Keratinocyte (primary cell): Measurements from ENCODE around the gene TMED10. TPM values are rescaled to one million over a fixed set of nuclear protein-coding genes. Genes with fewer than 3 reads are reported as not detected.

ENCODE experiments used
- DNase-seq: peaks from one replicate; pipeline ENCODE4 v3.0.0-alpha.2; 2011; ENCODE audit warnings: low read depth, missing footprints, low spot score
- FAIRE-seq: peaks from 2 replicates; lab custom pipeline; 2011; peaks lifted over from hg19 to GRCh38; lab: Jason Lieb, UNC
- H2AFZ ChIP-seq: 2 replicates; pipeline ENCODE4 v1.6.0; 2012; ENCODE audit warnings: low read length, control low read depth, inconsistent platforms; ENCODE audit not compliant: control insufficient read depth
- H3K27ac ChIP-seq: 2 replicates; pipeline ENCODE4 v1.5.1; 2011; ENCODE audit warnings: low read length; ENCODE audit not compliant: control insufficient read depth, insufficient read depth
- H3K27me3 ChIP-seq: 3 replicates; pipeline ENCODE4 v1.6.0; 2011; ENCODE audit warnings: low read length; ENCODE audit not compliant: control insufficient read depth, insufficient read depth; ENCODE audit errors: extremely low read depth
- H3K36me3 ChIP-seq, 2 experiments: 2 replicates in 1 of 2; 3 replicates in 1 of 2; pipeline ENCODE4 v1.5.1; 2011; ENCODE audit warnings: low read length in 2 of 2, mild to moderate bottlenecking in 1 of 2; ENCODE audit not compliant: control insufficient read depth in 2 of 2, insufficient read depth in 2 of 2; ENCODE audit errors: extremely low read depth in 1 of 2
- H3K4me1 ChIP-seq: 3 replicates; pipeline ENCODE4 v1.5.1; 2011; ENCODE audit warnings: low read length; ENCODE audit not compliant: control insufficient read depth, insufficient read depth; ENCODE audit errors: extremely low read depth
- H3K4me2 ChIP-seq: 3 replicates; pipeline ENCODE4 v1.6.0; 2011; ENCODE audit warnings: low read depth, low read length; ENCODE audit not compliant: control insufficient read depth, insufficient read depth; ENCODE audit errors: extremely low read depth
- H3K4me3 ChIP-seq, 3 experiments: fragments of 200-600 bp in 1 of 3; sonication (generic) in 1 of 3; 2 replicates in 2 of 3; 3 replicates in 1 of 3; pipeline ENCODE4 v1.5.1; 2011 to 2016; ENCODE audit warnings: low read length in 3 of 3, mild to moderate bottlenecking in 3 of 3, control low read depth in 2 of 3, inconsistent platforms in 1 of 3, low read depth in 1 of 3, mixed read lengths in 1 of 3, mixed run types in 1 of 3, moderate library complexity in 1 of 3; ENCODE audit not compliant: control insufficient read depth in 2 of 3, insufficient read depth in 2 of 3; ENCODE audit errors: extremely low read depth in 1 of 3
- H3K79me2 ChIP-seq: 2 replicates; pipeline ENCODE4 v1.6.0; 2012; ENCODE audit warnings: low read length; ENCODE audit not compliant: control insufficient read depth, insufficient read depth
- H3K9ac ChIP-seq: 3 replicates; pipeline ENCODE4 v1.6.0; 2011; ENCODE audit warnings: low read length; ENCODE audit not compliant: control insufficient read depth, insufficient read depth; ENCODE audit errors: extremely low read depth
- H3K9me1 ChIP-seq: 3 replicates; pipeline ENCODE4 v1.6.0; 2011; ENCODE audit warnings: low read length; ENCODE audit not compliant: control insufficient read depth, insufficient read depth; ENCODE audit errors: extremely low read depth
- H3K9me3 ChIP-seq: 2 replicates; pipeline ENCODE4 v1.5.1; 2012; ENCODE audit warnings: low read depth, low read length; ENCODE audit not compliant: control insufficient read depth
- H4K20me1 ChIP-seq: 3 replicates; pipeline ENCODE4 v1.6.0; 2011; ENCODE audit warnings: low read length; ENCODE audit not compliant: control insufficient read depth, insufficient read depth; ENCODE audit errors: extremely low read depth
- CTCF ChIP-seq, 3 experiments: IDR thresholded peaks in 1 of 3; conservative IDR thresholded peaks in 1 of 3; optimal IDR thresholded peaks in 1 of 3; 2 replicates in 2 of 3; 3 replicates in 1 of 3; pipeline versions ENCODE3 to v1.5.1; 2011; ENCODE audit warnings: low read length in 3 of 3, mild to moderate bottlenecking in 3 of 3, moderate library complexity in 2 of 3, control low read depth in 1 of 3, inconsistent platforms in 1 of 3; ENCODE audit not compliant: insufficient read depth in 2 of 3; ENCODE audit errors: extremely low read depth in 1 of 3
- EZH2 ChIP-seq: IDR thresholded peaks from one replicate; pipeline ENCODE4 v1.6.1; 2012; ENCODE audit warnings: inconsistent platforms, mild to moderate bottlenecking, low read length, moderate library complexity
- dilution Hi-C: fragments of 300-500 bp; cut with MboI; formaldehyde crosslinking; loops from one replicate; pipeline ENCODE4 v1.7.0; 2020; ENCODE audit warnings: low sequenced_read_pairs; ENCODE audit not compliant: extremely low pct_ligation_motif_present
- polyA plus RNA-seq, 5 experiments: library from polyadenylated mRNA; depleted of rRNA in 3 of 5; stranded (reverse) in 3 of 5; stranded (forward) in 1 of 5; unstranded in 1 of 5; fragments of >200 nt; gene quantifications; 1 replicate in 1 of 5; 2 replicates in 3 of 5; 3 replicates in 1 of 5; pipeline versions ENCODE4 v1.2.1 to v1.2.3, GENCODE V29; 2011 to 2012; ENCODE audit warnings: missing spikeins in 2 of 5, low read depth in 1 of 5, low replicate concordance in 1 of 5

TMED10 gene
- polyA plus RNA-seq, 1 donor (not counting 4 experiments of a cell fraction or from before 2014, with no cell fraction given), result 428 TPM

- dilution Hi-C loops, result no loop called here
- no peak for TF ChIP-seq CTCF (optimal IDR thresholded peaks at IDR 0.05 in 1 of 3, IDR thresholded peaks at IDR 0.05 in 1 of 3, conservative IDR thresholded peaks at IDR 0.05 in 1 of 3; ENCODE audit: extremely low read depth in 1 of 3, insufficient read depth in 2 of 3, low read length in 3 of 3)
- no peak for TF ChIP-seq EZH2
- Histone ChIP-seq H3K9me1 (peaks cover 4% of the 10 kb centered on the region), H3K4me1 (peaks cover 13% of the 10 kb centered on the region), H3K9ac (peak overlapping the region; percentile 98), H2AFZ (peak overlapping the region; percentile 54), H3K4me2 (peak overlapping the region; percentile 79), H4K20me1 (peaks cover 8% of the 10 kb centered on the region), H3K27ac (peak overlapping the region; percentile 89), H3K9me3 (no peaks in the 10 kb centered on the region), H3K27me3 (no peaks in the 10 kb centered on the region), H3K4me3 (peak overlapping the region; percentile 70 to 99 (median 98)), H3K79me2 (peaks cover 55% of the 10 kb centered on the region), H3K36me3 (peaks cover 2 to 3% of the 10 kb centered on the region in 2 experiments)
- FAIRE-seq, result no peak
- DNase-seq, result no peak
Measured at GRCh38 chr14:75175677-75176141, 703 bp downstream of the TMED10 start.

GRCh38 chr14:75174066-75174465, 2.3 kb downstream of the TMED10 start:
- no peak for DNase-seq
- Histone ChIP-seq H2AFZ (no peak overlapping the region), H3K9me3 (no peaks in the 10 kb centered on the region), H3K27ac (peak overlapping the region; percentile 2), H3K9ac (no peak overlapping the region), H3K27me3 (no peaks in the 10 kb centered on the region), H3K36me3 (peaks cover 2 to 3% of the 10 kb centered on the region in 2 experiments), H3K4me2 (peak overlapping the region; percentile 79), H4K20me1 (peaks cover 10% of the 10 kb centered on the region), H3K4me1 (peaks cover 13% of the 10 kb centered on the region), H3K79me2 (peaks cover 72% of the 10 kb centered on the region), H3K9me1 (peaks cover 6% of the 10 kb centered on the region), H3K4me3 (peak overlapping the region in 2 of 3 experiments; percentile 6 to 41)
- no peak for FAIRE-seq
- TF ChIP-seq EZH2 (no peak), CTCF (optimal IDR thresholded peaks at IDR 0.05 in 1 of 3, IDR thresholded peaks at IDR 0.05 in 1 of 3, conservative IDR thresholded peaks at IDR 0.05 in 1 of 3; ENCODE audit: extremely low read depth in 1 of 3, insufficient read depth in 2 of 3, low read length in 3 of 3) (no peak)
- dilution Hi-C loops, result no loop called here
